ACC112 (cell line): ENCODE data around the gene BAX.
"Not testable (repeated sequence)": the region's sequence is repeated elsewhere in the genome, so short reads cannot be mapped to it uniquely, and the experiment has no call there.

Source experiments
- H2AFZ ChIP-seq: fragments of 200-600 bp; sonication (generic); one replicate; pipeline ENCODE4 v1.6.0; 2017; ENCODE audit warnings: antibody characterized with exemption, low read length; ENCODE audit not compliant: unreplicated experiment
- H3K27ac ChIP-seq: fragments of 200-600 bp; sonication (generic); 2 replicates; pipeline ENCODE4 v1.5.1; 2014; ENCODE audit warnings: low read depth, mild to moderate bottlenecking, antibody characterized with exemption, low read length, moderate library complexity
- H3K27me3 ChIP-seq: fragments of 200-600 bp; sonication (generic); 2 replicates; pipeline ENCODE4 v1.6.1; 2014; ENCODE audit warnings: mild to moderate bottlenecking, antibody characterized with exemption, low read length, moderate library complexity, mixed read lengths; ENCODE audit not compliant: insufficient read depth
- H3K36me3 ChIP-seq: fragments of 200-600 bp; sonication (generic); 2 replicates; pipeline ENCODE4 v1.6.1; 2016; ENCODE audit warnings: mild to moderate bottlenecking, antibody characterized with exemption, low read length, moderate library complexity, mixed read lengths; ENCODE audit not compliant: insufficient read depth
- H3K4me1 ChIP-seq: fragments of 200-600 bp; sonication (generic); one replicate; pipeline ENCODE4 v1.6.1; 2016; ENCODE audit warnings: low read length, mixed read lengths; ENCODE audit not compliant: insufficient read depth, unreplicated experiment, control insufficient read depth
- H3K4me3 ChIP-seq: fragments of 200-600 bp; sonication (generic); 2 replicates; pipeline ENCODE4 v1.5.1; 2014; ENCODE audit warnings: mild to moderate bottlenecking, low read depth, low read length
- H3K79me2 ChIP-seq: fragments of 200-600 bp; sonication (generic); one replicate; pipeline ENCODE4 v1.6.0; 2016; ENCODE audit warnings: low read length; ENCODE audit not compliant: control insufficient read depth, unreplicated experiment, insufficient read depth

BAX gene

GRCh38 chr19:48918801-48919247 is 35.9 kb upstream of the BAX start:
- Histone ChIP-seq H3K27me3 (no peaks in the 10 kb centered on the region), H3K36me3 (no peaks in the 10 kb centered on the region), H3K4me1 (no peaks in the 10 kb centered on the region), H3K27ac (no peak overlapping the region), H2AFZ (no peak overlapping the region), H3K79me2 (no peaks in the 10 kb centered on the region), H3K4me3 (no peak overlapping the region)

GRCh38 chr19:48919271-48919670 is 35.4 kb upstream of the BAX start:
- not testable (repeated sequence) for H3K36me3 ChIP-seq

GRCh38 chr19:48920949-48921348 is 33.7 kb upstream of the BAX start:
- Histone ChIP-seq H2AFZ (no peak overlapping the region), H3K4me3 (no peak overlapping the region), H3K27ac (no peak overlapping the region), H3K36me3 (no peaks in the 10 kb centered on the region), H3K79me2 (no peaks in the 10 kb centered on the region), H3K4me1 (peaks cover 11% of the 10 kb centered on the region), H3K27me3 (no peaks in the 10 kb centered on the region)

More at GRCh38 chr19:48919271-48919670, 35.4 kb upstream of the BAX start:
- not testable (repeated sequence) for H3K79me2 ChIP-seq, H3K27me3 ChIP-seq, H3K27ac ChIP-seq, H2AFZ ChIP-seq, H3K4me1 ChIP-seq, H3K4me3 ChIP-seq

GRCh38 chr19:48921721-48922500 is 32.8 kb upstream of the BAX start:
- H2AFZ ChIP-seq: no peak overlapping the region
- H3K4me1 ChIP-seq: peaks cover 19% of the 10 kb centered on the region
- H3K36me3 ChIP-seq: no peaks in the 10 kb centered on the region
- no peak overlapping the region for H3K27ac ChIP-seq
- H3K79me2 ChIP-seq: no peaks in the 10 kb centered on the region
- H3K27me3 ChIP-seq: no peaks in the 10 kb centered on the region
- H3K4me3 ChIP-seq: no peak overlapping the region

- H3K27me3 ChIP-seq: no peaks in the 10 kb centered on the region
- no peak overlapping the region for H2AFZ ChIP-seq
- H3K27ac ChIP-seq: no peak overlapping the region
- peaks cover 19% of the 10 kb centered on the region for H3K4me1 ChIP-seq
- no peaks in the 10 kb centered on the region for H3K36me3 ChIP-seq
- no peaks in the 10 kb centered on the region for H3K79me2 ChIP-seq
- no peak overlapping the region for H3K4me3 ChIP-seq
These were observed 31.9 kb upstream of the BAX start for GRCh38 chr19:48922548-48923490.

GRCh38 chr19:48925240-48925843 is 29.3 kb upstream of the BAX start:
- Histone ChIP-seq H3K79me2 (no peaks in the 10 kb centered on the region), H2AFZ (no peak overlapping the region), H3K27me3 (no peaks in the 10 kb centered on the region), H3K27ac (peak overlapping the region; percentile 59), H3K4me1 (peaks cover 19% of the 10 kb centered on the region), H3K4me3 (no peak overlapping the region), H3K36me3 (no peaks in the 10 kb centered on the region)

GRCh38 chr19:48925890-48926289 is 28.8 kb upstream of the BAX start:
- H3K4me3 ChIP-seq, H3K79me2 ChIP-seq, H3K36me3 ChIP-seq, H3K27me3 ChIP-seq, H2AFZ ChIP-seq: not testable (repeated sequence)
- Histone ChIP-seq H3K27ac (peak overlapping the region; percentile 80; the same call in 1 of the 2 replicates), H3K4me1 (peaks cover 19% of the 10 kb centered on the region)

- H3K27me3 ChIP-seq: no peaks in the 10 kb centered on the region
- peaks cover 19% of the 10 kb centered on the region for H3K4me1 ChIP-seq
- H2AFZ ChIP-seq: no peak overlapping the region
- H3K36me3 ChIP-seq: no peaks in the 10 kb centered on the region
- peak overlapping the region; percentile 80 for H3K27ac ChIP-seq
- H3K79me2 ChIP-seq: no peaks in the 10 kb centered on the region
- no peak overlapping the region for H3K4me3 ChIP-seq
These were observed 27.8 kb upstream of the BAX start for GRCh38 chr19:48926909-48927308.

GRCh38 chr19:48927692-48928091 is 27.0 kb upstream of the BAX start:
- H3K4me3 ChIP-seq, H3K36me3 ChIP-seq, H3K79me2 ChIP-seq, H2AFZ ChIP-seq, H3K27me3 ChIP-seq: not testable (repeated sequence)
- Histone ChIP-seq H3K4me1 (peaks cover 19% of the 10 kb centered on the region), H3K27ac (peak overlapping the region; percentile 80; the same call in 1 of the 2 replicates)

- H3K27me3 ChIP-seq: no peaks in the 10 kb centered on the region
- H2AFZ ChIP-seq: no peak overlapping the region
- H3K27ac ChIP-seq: no peak overlapping the region
- no peaks in the 10 kb centered on the region for H3K79me2 ChIP-seq
- peaks cover 23% of the 10 kb centered on the region for H3K4me1 ChIP-seq
- H3K4me3 ChIP-seq: no peak overlapping the region
- H3K36me3 ChIP-seq: no peaks in the 10 kb centered on the region
These were observed 26.3 kb upstream of the BAX start for GRCh38 chr19:48928164-48929025.
